Endothelial cell of hepatic sinusoid (primary cell): ENCODE measurements around the gene MRPL51.

Experiments used
- in situ Hi-C: cut with HindIII; loops from 2 replicates; pipeline ENCODE4 v1.10.0; 2017; ENCODE audit warnings: low sequenced_read_pairs

MRPL51 gene

GRCh38 chr12:6443361-6443983 lies 49.6 kb downstream of the MRPL51 start:
- in situ Hi-C loops = no loop called here

DNA sequence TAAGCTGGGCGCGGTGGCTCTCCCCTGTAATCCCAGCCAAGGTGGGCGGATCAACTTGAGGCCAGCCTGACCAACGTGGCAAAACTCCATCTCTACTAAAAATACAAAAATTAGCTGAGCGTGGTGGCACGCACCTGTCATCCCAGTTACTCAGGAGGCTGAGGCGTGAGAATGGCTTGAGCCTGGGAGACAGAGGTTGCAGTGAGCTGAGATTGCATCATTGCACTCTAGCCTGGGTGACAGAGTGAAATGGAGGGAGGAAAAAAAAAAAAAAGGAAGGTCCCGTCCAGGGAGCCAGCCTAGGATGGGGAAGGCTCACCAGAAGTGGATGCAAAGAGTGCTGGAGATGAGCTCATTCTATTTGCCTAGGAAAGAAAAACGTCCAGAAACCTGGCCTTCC lies 50.2 kb downstream of the MRPL51 start:
- in situ Hi-C loops = no loop called here
